Panc1 (cell line): ENCODE results near the gene FAM199X. TPM values are rescaled to one million over a fixed set of nuclear protein-coding genes. Genes with fewer than 3 reads are reported as not detected.

Experiments
- ATAC-seq: fragments of 200-7000 bp; cut with Tn5 transposase; 2 replicates; pipeline ENCODE4 v1.9.1; 2020; ENCODE audit warnings: mild to moderate bottlenecking, moderate library complexity
- BruUV-seq: library from RNA; stranded (reverse); fragments of 400-500 nt; replicated peaks from 2 replicates; lab custom pipeline; 2021; lab: Mats Ljungman, UMichigan
- CTCF ChIA-PET: fragments of 300-600 bp; sonication (Branson Sonifier 250); formaldehyde crosslinking; loops from one replicate; lab custom pipeline; 2022; ENCODE audit warnings: antibody characterized with exemption; lab: Charles Lee
- POLR2A ChIA-PET: fragments of 300-600 bp; sonication (Branson Sonifier 250); formaldehyde crosslinking; loops from one replicate; lab custom pipeline; 2022; ENCODE audit warnings: antibody characterized with exemption; lab: Charles Lee
- DNase-seq: peaks from one replicate; pipeline ENCODE4 v3.0.0-alpha.2; 2010; ENCODE audit warnings: low read depth, low spot score
- H3K27ac ChIP-seq: 2 replicates; pipeline ENCODE4 v1.5.1; 2011; ENCODE audit warnings: mild to moderate bottlenecking, low read length, inconsistent platforms
- H3K27me3 ChIP-seq: fragments of 200-500 bp; sonication (Bioruptor generic); 2 replicates; pipeline ENCODE4 v1.6.0; 2014; ENCODE audit warnings: low read length, inconsistent platforms; ENCODE audit not compliant: control insufficient read depth, insufficient read depth
- H3K36me3 ChIP-seq: fragments of 200-500 bp; sonication (Bioruptor generic); 2 replicates; pipeline ENCODE4 v1.5.1; 2014; ENCODE audit warnings: inconsistent platforms, mild to moderate bottlenecking, low read length, moderate library complexity; ENCODE audit not compliant: control insufficient read depth, insufficient read depth
- H3K4me1 ChIP-seq: 2 replicates; pipeline ENCODE4 v1.5.1; 2011; ENCODE audit warnings: inconsistent platforms, mild to moderate bottlenecking, low read length, moderate library complexity; ENCODE audit not compliant: control insufficient read depth, insufficient read depth
- H3K4me3 ChIP-seq, 2 experiments: 2 replicates each; pipeline ENCODE4 v1.5.1; 2011 to 2012; ENCODE audit warnings: low read depth in 2 of 2, low read length in 2 of 2, mild to moderate bottlenecking in 2 of 2, inconsistent platforms in 1 of 2, moderate library complexity in 1 of 2
- H3K9me3 ChIP-seq: fragments of 200-500 bp; sonication (Bioruptor generic); 2 replicates; pipeline ENCODE4 v1.5.1; 2014; ENCODE audit warnings: low read depth, mild to moderate bottlenecking, inconsistent platforms, low read length, moderate library complexity; ENCODE audit not compliant: control insufficient read depth, insufficient read depth
- CTCF ChIP-seq: fragments of 450-650 bp; IDR thresholded peaks from 2 replicates; pipeline ENCODE4 v1.5.1; 2017; ENCODE audit warnings: mild to moderate bottlenecking
- POLR2AphosphoS5 ChIP-seq: IDR thresholded peaks from 2 replicates; pipeline ENCODE4 v1.6.1; 2012; ENCODE audit warnings: mild to moderate bottlenecking, low read depth, low read length, moderate library complexity
- REST ChIP-seq, 2 experiments: IDR thresholded peaks; 2 replicates each; pipeline ENCODE4 v1.6.1; 2011 to 2012; ENCODE audit warnings: low read depth in 2 of 2, control low read depth in 1 of 2, low read length in 1 of 2, mild to moderate bottlenecking in 1 of 2, moderate library complexity in 1 of 2; ENCODE audit not compliant: insufficient read depth in 1 of 2
- SIN3A ChIP-seq: IDR thresholded peaks from 2 replicates; pipeline ENCODE4 v1.6.1; 2012; ENCODE audit warnings: low read depth, mild to moderate bottlenecking, low read length, moderate library complexity, borderline replicate concordance; ENCODE audit not compliant: insufficient read depth
- TCF7L2 ChIP-seq: IDR thresholded peaks from 2 replicates; pipeline ENCODE4 v1.6.1; 2011; ENCODE audit warnings: mild to moderate bottlenecking, low read depth, low read length, inconsistent platforms
- in situ Hi-C: cut with HindIII; loops from 2 replicates; pipeline ENCODE4 v1.10.0; 2016; ENCODE audit warnings: low sequenced_read_pairs, low pct_unique_long_range_greater_than_20kb
- intact Hi-C: fragments of 100-400 bp; cut with micrococcal nuclease; formaldehyde crosslinking; loops from one replicate; pipeline ENCODE4 v1.10.0; 2022; ENCODE audit not compliant: unreplicated experiment
- total RNA-seq: library from RNA; stranded (reverse); gene quantifications from one replicate; pipeline ENCODE4 v1.2.1, GENCODE V29; 2021; ENCODE audit not compliant: unreplicated experiment

The FAM199X gene
- total RNA-seq, 1 experiment from 2014 or later: 56.8 TPM

- TF ChIP-seq POLR2AphosphoS5: no peak
- Histone ChIP-seq H3K27me3 (no peaks in the 10 kb centered on the region), H3K4me1 (no peaks in the 10 kb centered on the region), H3K27ac (no peak overlapping the region), H3K9me3 (no peaks in the 10 kb centered on the region), H3K4me3 (no peak overlapping the region), H3K36me3 (peaks cover 41% of the 10 kb centered on the region)
- intact Hi-C loops (no loop called here), in situ Hi-C loops (no loop called here)
- ChIA-PET POLR2A (no interaction called here), CTCF (no interaction called here)
- BruUV-seq: no TSS peak
- DNase-seq: no peak
- ATAC-seq: no peak
These were observed 27.2 kb downstream of the FAM199X start for GRCh38 chrX:104193485-104193884.

- BruUV-seq: no TSS peak
- intact Hi-C loops (loop anchor here (1.0 kb wide), 1 partner anchor 76 kb away; no protein-coding TSS in a partner anchor), in situ Hi-C loops (no loop called here)
- ChIA-PET CTCF (interaction anchor here (1.0 to 1.4 kb wide), 4 partner anchors 11 to 76 kb away, joined by 3 to 5 read pairs (median 3); partner anchors contain the start of gene SLC25A53), POLR2A (interaction anchor here (0.5 kb wide), 1 partner anchor 20 kb away, joined by 3 read pairs; no protein-coding TSS in a partner anchor)
- H3K9me3 ChIP-seq: no peaks in the 10 kb centered on the region
- no peak overlapping the region for H3K4me3 ChIP-seq
- no peak for ATAC-seq
- DNase-seq: no peak
- TF ChIP-seq TCF7L2: no peak
- TF ChIP-seq CTCF: no peak
- no peak for TF ChIP-seq SIN3A
- no peak for TF ChIP-seq REST (IDR thresholded peaks at IDR 0.05; ENCODE audit: insufficient read depth in 1 of 2, low read depth in 2 of 2, low read length in 1 of 2)
- TF ChIP-seq POLR2AphosphoS5: no peak
- no peaks in the 10 kb centered on the region for H3K4me1 ChIP-seq
- no peak overlapping the region for H3K27ac ChIP-seq
- no peaks in the 10 kb centered on the region for H3K27me3 ChIP-seq
- H3K36me3 ChIP-seq: peaks cover 37% of the 10 kb centered on the region
These were observed 28.8 kb downstream of the FAM199X start for GRCh38 chrX:104195013-104195412.

- no peak overlapping the region for H3K27ac ChIP-seq
- no TSS peak for BruUV-seq
- in situ Hi-C loops: no loop called here
These were observed 29.3 kb downstream of the FAM199X start for GRCh38 chrX:104195489-104196084.

More at GRCh38 chrX:104195489-104196084, 29.3 kb downstream of the FAM199X start:
- ATAC-seq (peak; percentile 83), DNase-seq (peak; percentile 33)
- intact Hi-C loops: loop anchor here (1.0 kb wide), 1 partner anchor 76 kb away; no protein-coding TSS in a partner anchor
- Histone ChIP-seq H3K4me3 (no peak overlapping the region), H3K9me3 (no peaks in the 10 kb centered on the region), H3K36me3 (peaks cover 32% of the 10 kb centered on the region), H3K27me3 (no peaks in the 10 kb centered on the region), H3K4me1 (no peaks in the 10 kb centered on the region)
- CTCF ChIA-PET: interaction anchor here (0.5 to 1.4 kb wide), 6 partner anchors 11 to 98 kb away, joined by 3 to 5 read pairs (median 3); partner anchors contain the start of gene SLC25A53
- TF ChIP-seq CTCF (peak; percentile 79; the same call in 1 of the 2 replicates), POLR2AphosphoS5 (no peak)
- POLR2A ChIA-PET: interaction anchor here (0.5 kb wide), 1 partner anchor 21 kb away, joined by 3 read pairs; no protein-coding TSS in a partner anchor
